Suprapubic skin (tissue), 4 donors: ENCODE data around the gene KLHL29. TPM values are rescaled to one million over a fixed set of nuclear protein-coding genes. Genes with fewer than 3 reads are reported as not detected.

Experiments
- DNase-seq, 2 donors: peaks; one replicate each; pipeline ENCODE4 v3.0.0-alpha.2; 2019; ENCODE audit warnings: low spot score in 2 of 2
- H3K27ac ChIP-seq: fragments of 200-600 bp; sonication (generic); one replicate; pipeline ENCODE4 v1.5.1; 2019
- H3K27me3 ChIP-seq: fragments of 200-600 bp; sonication (generic); one replicate; pipeline ENCODE4 v1.5.1; 2019
- H3K36me3 ChIP-seq: fragments of 200-600 bp; sonication (generic); one replicate; pipeline ENCODE4 v1.5.1; 2019
- H3K4me1 ChIP-seq: fragments of 200-600 bp; sonication (generic); one replicate; pipeline ENCODE4 v1.5.1; 2019
- H3K4me3 ChIP-seq: fragments of 200-600 bp; sonication (generic); one replicate; pipeline ENCODE4 v1.5.1; 2019; ENCODE audit warnings: mild to moderate bottlenecking
- H3K9me3 ChIP-seq: fragments of 200-600 bp; sonication (generic); one replicate; pipeline ENCODE4 v1.5.1; 2019
- CTCF ChIP-seq, 2 donors: fragments of 200-600 bp in 1 of 2; fragments of 450-650 bp in 1 of 2; sonication (generic) in 1 of 2; IDR thresholded peaks; one replicate each; pipeline ENCODE4 v1.5.1; 2016 to 2019; ENCODE audit warnings: antibody characterized with exemption in 2 of 2, mild to moderate bottlenecking in 1 of 2, moderate library complexity in 1 of 2
- EP300 ChIP-seq: sonication (generic); formaldehyde crosslinking; IDR thresholded peaks from one replicate; pipeline ENCODE4 v1.6.1; 2017; ENCODE audit warnings: antibody characterized with exemption
- POLR2A ChIP-seq, 2 donors: fragments of 450-650 bp; IDR thresholded peaks; one replicate each; pipeline ENCODE4 v1.6.1; 2017; ENCODE audit warnings: antibody characterized with exemption in 2 of 2, mild to moderate bottlenecking in 2 of 2, moderate library complexity in 2 of 2
- POLR2AphosphoS5 ChIP-seq, 3 donors: sonication (generic); formaldehyde crosslinking; IDR thresholded peaks; one replicate each; pipeline ENCODE4 v1.6.1; 2017; ENCODE audit warnings: antibody characterized with exemption in 3 of 3
- WGBS: methylation state at CpG from one replicate; pipeline ENCODE4 v1.1.5; 2018; 5-methylcytosine and 5-hydroxymethylcytosine counted together
- total RNA-seq, 4 donors: library from RNA; depleted of rRNA; stranded (reverse); fragments of >200 nt; gene quantifications; one replicate each; pipeline ENCODE4 v1.1.0, GENCODE V29; 2016

The KLHL29 gene
- total RNA-seq, 4 donors from 2014 or later, result 17.1 to 30.8 (median 20.7) TPM

- WGBS, result 90% methylated on average over 9 of the region's 9 CpGs
- H3K4me3 ChIP-seq, result no peak overlapping the region
- TF ChIP-seq EP300, result no peak
- TF ChIP-seq CTCF (IDR thresholded peaks at IDR 0.05), result no peak
- TF ChIP-seq POLR2A (IDR thresholded peaks at IDR 0.05), result no peak
- TF ChIP-seq POLR2AphosphoS5 (IDR thresholded peaks at IDR 0.05), result no peak
- H3K27ac ChIP-seq, result no peak overlapping the region
- peaks cover 5% of the 10 kb centered on the region for H3K36me3 ChIP-seq
- no peaks in the 10 kb centered on the region for H3K9me3 ChIP-seq
- H3K27me3 ChIP-seq, result no peaks in the 10 kb centered on the region
- H3K4me1 ChIP-seq, result peaks cover 28% of the 10 kb centered on the region
- no peak for DNase-seq
Measured at GRCh38 chr2:23565374-23565773, 180.4 kb downstream of the KLHL29 start.

GRCh38 chr2:23565814-23566213 is 180.8 kb downstream of the KLHL29 start:
- Histone ChIP-seq H3K4me1 (peaks cover 28% of the 10 kb centered on the region), H3K36me3 (peaks cover 5% of the 10 kb centered on the region), H3K27me3 (no peaks in the 10 kb centered on the region), H3K4me3 (no peak overlapping the region), H3K9me3 (no peaks in the 10 kb centered on the region), H3K27ac (no peak overlapping the region)
- 61% methylated on average over 3 of the region's 6 CpGs for WGBS
- TF ChIP-seq EP300 (no peak), POLR2A (IDR thresholded peaks at IDR 0.05) (no peak)
- no peak for DNase-seq

- WGBS, result 89% methylated on average over 6 of the region's 6 CpGs
- H3K4me1 ChIP-seq, result peaks cover 28% of the 10 kb centered on the region
Measured at GRCh38 chr2:23566241-23567142, 181.5 kb downstream of the KLHL29 start.

GRCh38 chr2:23567161-23567756 is 182.3 kb downstream of the KLHL29 start:
- Histone ChIP-seq H3K9me3 (no peaks in the 10 kb centered on the region), H3K36me3 (peaks cover 2% of the 10 kb centered on the region), H3K4me1 (peaks cover 28% of the 10 kb centered on the region), H3K4me3 (no peak overlapping the region), H3K27me3 (no peaks in the 10 kb centered on the region), H3K27ac (no peak overlapping the region)
- 90% methylated on average over 15 of the region's 15 CpGs for WGBS
- no peak for TF ChIP-seq EP300
- no peak for TF ChIP-seq CTCF (IDR thresholded peaks at IDR 0.05)
- no peak for TF ChIP-seq POLR2A (IDR thresholded peaks at IDR 0.05)
- no peak for TF ChIP-seq POLR2AphosphoS5 (IDR thresholded peaks at IDR 0.05)
- DNase-seq, result no peak

More at GRCh38 chr2:23566241-23567142, 181.5 kb downstream of the KLHL29 start:
- H3K9me3 ChIP-seq, result no peaks in the 10 kb centered on the region
- no peaks in the 10 kb centered on the region for H3K27me3 ChIP-seq
- DNase-seq, result no peak
- no peak overlapping the region for H3K4me3 ChIP-seq
- H3K36me3 ChIP-seq, result peaks cover 5% of the 10 kb centered on the region
- H3K27ac ChIP-seq, result no peak overlapping the region
- no peak for TF ChIP-seq EP300
- TF ChIP-seq POLR2A (IDR thresholded peaks at IDR 0.05), result no peak
- TF ChIP-seq CTCF (IDR thresholded peaks at IDR 0.05), result no peak
- TF ChIP-seq POLR2AphosphoS5 (IDR thresholded peaks at IDR 0.05), result no peak

GRCh38 chr2:23568211-23568610 is 183.2 kb downstream of the KLHL29 start:
- 92% methylated on average over 2 of the region's 2 CpGs for WGBS
- Histone ChIP-seq H3K27me3 (no peaks in the 10 kb centered on the region), H3K4me1 (peaks cover 22% of the 10 kb centered on the region), H3K27ac (no peak overlapping the region), H3K4me3 (no peak overlapping the region), H3K36me3 (no peaks in the 10 kb centered on the region), H3K9me3 (no peaks in the 10 kb centered on the region)
- no peak for TF ChIP-seq POLR2AphosphoS5 (IDR thresholded peaks at IDR 0.05)
- TF ChIP-seq CTCF (IDR thresholded peaks at IDR 0.05), result no peak
- no peak for TF ChIP-seq EP300
- no peak for TF ChIP-seq POLR2A (IDR thresholded peaks at IDR 0.05)
- no peak for DNase-seq
